GM21723 (cell line): ENCODE data around the gene TAB2.
A peak's percentile ranks its signal among the peaks of the same experiment; 100 is the strongest.
"Not testable (repeated sequence)": the region's sequence is repeated elsewhere in the genome, so short reads cannot be mapped to it uniquely, and the experiment has no call there.

Experiments
- ATAC-seq: cut with Tn5 transposase; IDR thresholded peaks from one replicate; pipeline ENCODE4 v1.9.1; 2021; ENCODE audit warnings: mild to moderate bottlenecking, moderate library complexity; ENCODE audit not compliant: unreplicated experiment

The TAB2 gene

DNA sequence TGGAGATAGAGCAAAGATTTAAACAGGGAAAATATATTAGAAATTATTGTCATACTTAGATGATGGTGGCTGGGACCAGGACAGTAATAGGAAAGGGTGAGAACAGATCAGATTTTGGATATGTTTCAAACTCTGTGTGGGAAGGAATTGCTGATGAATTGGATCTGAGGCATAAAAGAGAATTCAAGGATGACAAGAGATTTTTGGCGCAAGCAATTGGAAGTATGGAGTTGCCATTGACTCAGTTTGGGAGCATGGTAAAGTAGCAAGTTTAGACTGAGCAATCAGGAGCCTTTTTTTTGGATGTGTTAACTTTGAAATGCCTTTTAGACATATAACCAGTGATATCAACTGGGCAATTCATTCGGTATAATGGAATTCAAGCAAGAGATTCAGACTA lies 14.4 kb downstream of the TAB2 start:
- no peak for ATAC-seq

DNA sequence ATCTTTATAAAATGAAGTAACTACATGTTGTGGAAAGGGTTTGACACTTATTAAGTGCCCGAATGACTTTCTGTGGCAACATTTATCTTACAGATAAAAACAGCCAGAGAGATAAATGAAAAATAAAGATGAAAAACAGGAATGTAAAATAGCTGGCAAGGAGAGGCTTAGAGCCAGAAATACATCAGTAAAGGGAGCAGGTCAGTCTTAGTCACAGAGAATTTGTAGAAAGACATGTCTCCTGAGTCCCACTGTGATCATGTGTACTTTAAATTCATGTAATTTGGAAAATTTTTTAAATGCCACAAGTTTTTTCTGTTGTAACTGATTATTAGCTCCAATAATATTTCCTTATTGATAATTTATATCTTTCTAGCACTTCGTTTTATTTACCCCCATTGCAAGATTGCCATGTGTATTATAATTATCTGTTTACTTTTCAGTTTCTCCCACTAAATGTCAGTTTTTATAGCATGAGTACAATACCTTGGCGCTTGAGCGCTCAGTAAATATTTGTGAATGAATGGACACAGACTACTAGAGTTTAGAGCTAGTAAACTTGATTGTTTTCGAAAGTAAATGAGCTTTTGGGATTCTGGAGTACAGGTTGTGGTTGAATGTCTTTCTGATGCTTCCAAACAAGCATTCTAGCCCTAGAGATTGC lies 15.2 kb downstream of the TAB2 start:
- ATAC-seq: no peak

DNA sequence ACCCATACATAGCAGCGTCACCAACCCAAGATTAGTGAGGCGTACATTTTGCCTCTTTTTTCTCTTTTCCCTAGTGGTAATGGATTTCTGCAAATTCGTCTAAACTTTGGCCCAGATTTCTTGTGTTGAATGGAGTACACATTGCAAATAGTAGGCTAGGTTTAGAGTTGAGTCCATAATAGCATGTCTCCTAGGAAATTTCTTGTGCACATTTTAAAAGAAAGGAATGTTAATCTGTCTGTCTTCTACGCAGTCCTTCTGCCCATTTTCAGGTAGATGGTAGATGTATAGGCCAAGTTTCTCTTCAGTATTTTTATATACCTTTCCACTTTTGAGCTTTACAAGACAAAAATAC lies 15.7 kb downstream of the TAB2 start:
- ATAC-seq: no peak

DNA sequence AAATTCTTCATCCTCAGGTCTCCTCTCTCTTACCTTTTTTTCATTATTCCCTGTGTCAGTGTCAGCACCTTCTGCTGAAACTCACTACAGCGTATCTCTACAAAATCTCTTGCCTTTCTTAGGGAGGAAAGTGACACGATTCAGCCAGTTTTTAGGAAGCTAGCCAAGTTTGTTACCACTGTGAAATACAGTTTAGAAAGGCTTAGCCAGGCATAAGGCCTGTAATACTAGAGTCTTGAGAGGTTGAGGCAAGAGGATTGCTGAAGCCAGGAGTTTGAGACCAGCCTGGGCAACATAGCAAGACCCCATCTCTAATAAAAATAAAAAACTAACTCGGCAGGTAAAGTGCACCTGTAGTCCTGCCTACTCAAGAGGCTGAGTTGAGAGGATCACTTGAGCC lies 16.7 kb downstream of the TAB2 start:
- no peak for ATAC-seq

DNA sequence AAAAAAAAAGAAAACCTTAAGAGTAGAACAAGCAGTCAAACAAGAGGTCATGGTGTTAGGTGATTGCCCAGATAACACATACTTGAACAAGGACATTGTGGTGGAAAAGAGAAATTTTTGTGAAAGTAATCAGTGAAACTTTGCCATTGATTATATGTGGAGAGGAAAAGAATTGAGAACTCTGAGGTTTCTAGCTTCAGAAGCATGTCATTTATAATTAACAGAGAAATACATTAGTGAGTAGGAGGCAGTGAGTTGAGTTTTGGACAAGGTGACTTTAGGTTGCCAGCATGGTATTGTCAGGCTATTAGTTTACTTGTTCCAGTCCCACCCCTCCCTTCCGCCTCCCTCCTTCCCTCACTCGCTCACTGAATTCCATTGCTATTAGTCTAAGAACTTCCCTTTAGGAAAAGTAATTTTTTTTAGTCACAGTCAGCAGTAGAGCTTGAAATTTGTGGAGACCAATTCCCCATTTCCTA lies 17.2 kb downstream of the TAB2 start:
- no peak for ATAC-seq

DNA sequence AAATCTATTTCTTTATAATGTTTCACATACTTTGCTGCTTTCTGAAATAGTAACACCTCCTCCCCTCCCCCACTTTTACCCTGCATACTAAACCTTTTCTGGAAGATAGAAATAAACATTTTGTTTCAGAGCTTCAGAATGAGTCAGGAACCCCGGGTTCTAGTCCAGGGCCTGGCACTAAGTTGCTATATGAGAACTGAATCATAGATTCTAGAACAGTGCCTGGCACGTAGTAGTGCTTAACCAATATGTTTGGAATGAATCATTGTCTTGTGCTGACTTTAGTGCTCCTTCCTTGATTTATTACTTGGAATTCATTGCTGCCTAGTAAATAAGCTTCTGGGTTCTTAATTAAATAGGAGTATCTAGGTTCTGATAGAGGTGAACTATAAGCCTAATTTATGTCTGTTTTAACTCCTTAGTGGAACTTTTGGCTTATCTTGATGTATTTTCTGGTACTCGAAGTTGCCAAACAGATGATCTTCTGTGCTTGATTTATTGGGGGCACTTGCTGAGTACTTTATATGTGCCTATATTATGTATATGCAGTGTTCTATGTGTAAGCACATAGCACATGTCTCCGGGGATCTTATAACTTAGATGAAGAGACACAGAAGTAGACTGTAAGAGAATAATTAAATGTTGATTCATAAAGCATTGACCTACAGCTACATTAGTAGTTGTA lies 18.6 kb downstream of the TAB2 start:
- peak; percentile 43 for ATAC-seq

DNA sequence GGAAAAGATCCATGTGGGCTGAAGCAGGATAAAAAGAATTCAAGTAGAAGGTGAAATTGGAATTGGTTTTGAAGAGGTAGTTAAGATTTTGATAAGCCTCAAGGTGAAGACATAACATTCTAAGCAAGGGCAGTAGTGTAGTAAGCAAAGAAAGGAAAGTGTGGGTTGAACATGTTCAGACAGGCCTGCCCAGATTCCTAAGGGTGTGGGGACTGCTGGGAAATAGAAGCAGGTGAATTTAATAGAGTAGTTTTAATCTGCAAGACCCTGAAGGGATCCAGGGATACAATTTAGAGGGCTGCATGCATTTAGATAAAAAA lies 19.1 kb downstream of the TAB2 start:
- ATAC-seq: no peak

DNA sequence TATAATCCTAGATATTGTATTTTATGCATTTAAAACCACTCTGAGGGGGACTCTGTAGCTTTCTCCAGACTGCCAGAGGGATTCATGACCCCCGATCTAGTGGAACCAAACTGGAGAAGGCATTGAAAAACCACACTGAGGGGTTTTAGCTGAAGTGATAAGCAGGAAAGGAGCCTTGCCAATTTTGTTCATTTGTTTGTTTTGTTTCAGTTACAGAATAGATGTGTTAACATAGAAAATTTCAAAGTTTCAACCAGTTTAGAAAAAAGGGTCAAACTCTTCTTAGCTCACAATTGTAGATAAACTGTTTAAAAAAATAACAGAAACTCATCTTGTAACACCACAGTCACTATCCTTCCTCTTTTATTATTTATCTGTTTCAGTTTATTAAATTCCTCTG lies 19.8 kb downstream of the TAB2 start:
- no peak for ATAC-seq

DNA sequence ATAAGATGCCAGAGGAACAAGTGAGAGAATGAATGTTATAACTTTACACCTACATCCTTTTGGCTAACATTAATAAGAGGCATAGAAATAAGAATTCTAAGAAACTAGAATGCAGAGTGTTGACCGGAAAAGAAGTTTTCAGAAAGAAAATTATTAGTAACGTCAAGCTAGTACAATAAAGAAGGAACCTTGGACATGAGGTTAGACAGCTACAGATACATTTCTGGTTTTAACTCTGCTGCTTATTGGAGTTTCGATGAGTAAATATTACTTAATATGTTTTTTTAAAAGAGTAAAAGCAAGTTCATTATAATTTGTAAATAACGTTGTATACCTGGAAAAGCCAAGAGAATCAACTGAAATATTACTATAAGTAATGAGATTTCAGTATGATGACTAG lies 22.7 kb downstream of the TAB2 start:
- ATAC-seq: no peak

DNA sequence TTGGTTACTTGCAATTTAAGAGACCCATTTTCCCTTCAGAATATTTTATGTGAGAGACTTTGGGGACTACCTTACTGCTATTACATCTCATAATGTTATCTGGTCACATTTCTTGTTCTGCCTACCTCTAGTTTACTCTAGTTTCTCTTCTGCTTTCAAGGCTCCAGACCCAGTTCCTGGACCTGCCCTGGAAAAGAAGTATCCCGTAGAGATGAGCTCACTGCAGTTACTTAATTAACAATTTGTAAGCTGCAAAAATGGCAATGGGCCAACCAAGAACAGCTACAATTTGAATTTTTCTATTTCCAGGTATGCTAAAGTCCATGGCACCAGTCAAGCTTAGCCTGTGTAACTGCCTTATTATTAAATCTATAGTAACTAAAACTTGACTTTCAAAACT lies 25.0 kb downstream of the TAB2 start:
- ATAC-seq: peak; percentile 82

DNA sequence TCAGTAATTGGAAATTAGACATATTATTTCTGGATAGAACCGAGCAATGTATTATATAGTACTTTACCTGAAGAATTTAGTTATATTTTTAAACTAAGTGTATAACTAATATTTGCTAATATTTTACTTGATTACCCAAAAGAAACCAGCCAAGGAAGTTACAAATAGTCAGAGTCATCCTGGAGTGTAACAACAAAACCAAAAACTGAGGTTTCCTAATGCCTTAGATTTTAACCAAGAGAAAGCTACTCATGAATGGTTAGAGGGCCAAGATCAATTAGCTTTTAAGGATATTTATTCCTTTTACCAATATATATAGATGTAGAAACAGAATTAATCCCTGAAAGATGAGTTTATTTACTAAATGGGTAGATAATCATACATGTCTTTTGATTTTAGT lies 26.0 kb downstream of the TAB2 start:
- no peak for ATAC-seq

DNA sequence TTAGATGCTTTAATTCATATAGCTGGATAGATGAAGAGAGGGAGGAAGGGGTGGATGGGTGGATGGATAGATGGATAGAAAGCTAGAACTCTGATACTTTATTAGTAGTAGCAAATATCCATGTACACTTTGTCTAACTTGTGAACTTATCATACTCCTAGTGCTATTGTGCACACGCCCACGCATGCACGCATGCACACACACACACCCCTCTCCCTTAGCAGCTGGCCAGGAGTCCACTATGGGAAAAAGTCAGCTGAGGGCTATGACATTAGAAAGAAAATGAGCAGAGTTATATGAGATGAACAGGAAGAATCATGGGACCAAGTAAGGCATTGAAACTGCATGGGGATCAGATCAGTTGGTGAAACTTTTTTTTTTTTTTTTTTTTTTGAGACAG lies 28.6 kb downstream of the TAB2 start:
- ATAC-seq: no peak

DNA sequence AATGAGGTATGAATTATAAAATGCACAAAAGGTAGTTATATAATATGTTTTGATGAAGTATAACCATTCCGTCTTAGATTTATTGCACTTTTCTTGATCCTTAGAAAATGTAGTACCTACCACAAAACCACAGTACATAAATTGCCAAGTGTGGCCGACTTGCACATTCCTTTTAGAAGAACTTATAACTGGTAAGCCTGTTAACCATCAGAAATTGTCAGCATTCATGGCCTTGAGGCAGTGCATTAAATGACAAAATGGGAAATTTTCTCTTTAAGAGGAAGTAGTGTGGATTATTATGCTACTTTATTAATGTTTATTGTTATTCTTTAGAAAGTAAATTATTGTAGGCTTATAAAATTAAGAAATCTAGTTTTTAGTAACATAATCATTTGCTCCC lies 29.6 kb downstream of the TAB2 start:
- ATAC-seq: no peak

DNA sequence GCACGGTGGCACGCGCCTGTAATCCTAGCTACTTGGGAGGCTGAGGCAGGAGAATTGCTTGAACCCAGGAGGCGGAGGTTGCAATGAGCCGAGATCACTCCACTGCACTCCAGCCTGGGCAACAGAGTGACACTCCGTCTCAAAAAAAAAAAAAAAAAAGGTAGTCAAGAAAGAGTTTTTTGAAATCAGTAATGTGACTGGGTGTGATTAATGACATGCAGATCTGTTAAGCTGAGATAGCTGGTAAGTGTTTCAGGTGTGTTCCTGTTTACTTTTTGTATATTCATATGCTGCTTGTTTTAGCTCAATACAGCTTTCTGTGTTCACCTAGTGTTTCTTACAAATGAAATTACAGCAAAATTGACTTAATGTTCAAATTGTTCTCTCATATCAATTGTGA lies 31.8 kb downstream of the TAB2 start:
- not testable (repeated sequence) for ATAC-seq

DNA sequence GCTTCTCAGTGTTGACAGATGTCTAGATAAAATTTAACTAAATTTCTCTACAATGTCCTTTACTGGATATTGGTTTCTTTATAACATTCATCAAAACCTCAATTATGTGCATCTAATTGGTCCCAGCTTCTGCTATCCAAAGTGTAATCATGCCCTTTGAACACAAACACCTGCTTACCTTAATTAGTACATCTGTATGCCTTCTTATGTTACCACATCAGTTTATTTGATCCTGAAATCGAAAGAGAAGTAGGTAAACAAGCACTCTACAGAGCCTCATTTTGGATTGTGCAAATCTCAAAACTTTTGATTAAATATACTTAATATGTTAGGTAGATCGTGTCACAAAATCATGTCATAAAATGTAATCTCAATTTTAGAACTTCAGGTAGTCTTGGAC lies 36.5 kb downstream of the TAB2 start:
- ATAC-seq: no peak

DNA sequence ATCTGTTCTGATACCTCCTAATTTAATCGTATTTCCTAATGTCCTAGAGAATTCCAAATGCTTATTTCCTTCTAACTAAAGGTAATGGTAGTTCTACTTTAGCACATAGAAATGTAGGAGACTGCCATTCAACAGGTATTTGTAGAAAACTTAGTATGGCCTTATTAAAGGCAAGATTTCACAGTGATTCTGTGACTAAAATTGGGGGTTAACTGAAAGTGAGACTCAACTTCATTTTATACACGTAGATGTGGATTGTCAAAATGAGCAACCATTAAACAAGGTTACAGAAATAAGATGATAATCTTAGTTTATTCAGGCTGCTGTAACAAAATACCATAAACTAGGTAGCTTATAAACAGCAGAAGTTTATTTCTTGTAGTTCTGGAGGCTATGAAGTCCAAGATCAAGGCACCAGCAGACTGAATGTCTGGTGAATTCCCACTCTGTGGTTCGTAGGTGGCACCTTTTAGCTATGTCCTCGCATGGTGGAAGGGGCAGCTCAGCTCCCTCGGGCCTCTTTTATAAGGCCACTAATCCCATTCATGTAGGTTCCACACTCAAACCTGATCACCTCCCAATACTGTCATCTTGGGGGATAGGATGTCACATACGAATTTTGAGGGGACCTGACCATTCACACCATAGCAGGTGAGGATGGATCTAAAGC lies 38.7 kb downstream of the TAB2 start:
- no peak for ATAC-seq

DNA sequence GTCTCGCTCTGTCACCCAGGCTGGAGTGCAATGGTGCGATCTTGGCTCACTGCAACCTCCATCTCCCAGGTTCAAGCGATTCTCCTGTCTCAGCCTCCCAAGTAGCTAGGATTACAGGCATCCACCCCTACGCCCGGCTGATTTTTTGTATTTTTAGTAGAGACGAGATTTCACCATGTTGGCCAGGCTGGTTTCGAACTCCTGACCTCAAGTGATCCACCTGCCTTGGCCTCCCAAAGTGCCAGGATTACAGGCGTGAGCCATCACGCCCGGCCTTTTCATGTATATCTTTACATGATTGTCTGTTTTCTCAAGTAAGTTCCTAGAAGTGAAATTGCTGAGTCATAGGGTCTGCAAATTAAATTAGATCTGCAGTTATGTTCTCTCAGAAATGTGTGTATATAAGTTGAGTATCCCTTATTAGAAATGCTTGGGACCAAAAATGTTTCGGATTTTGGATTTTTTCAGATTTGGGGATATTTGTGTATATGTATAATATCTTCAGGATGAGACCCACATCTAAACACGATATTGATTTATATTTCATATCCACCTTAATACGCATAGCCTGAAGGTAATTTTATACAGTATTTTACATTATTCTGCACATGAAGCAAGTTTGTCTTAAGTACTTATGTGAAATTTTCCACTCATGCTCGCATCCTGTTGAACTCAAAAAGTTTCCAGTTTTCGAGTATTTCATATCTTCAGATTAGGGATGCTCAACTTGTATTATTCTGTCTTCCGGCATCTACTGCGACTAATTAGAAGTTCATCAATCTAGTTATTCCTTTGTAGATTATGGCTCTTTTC lies 40.4 kb downstream of the TAB2 start:
- ATAC-seq: no peak

DNA sequence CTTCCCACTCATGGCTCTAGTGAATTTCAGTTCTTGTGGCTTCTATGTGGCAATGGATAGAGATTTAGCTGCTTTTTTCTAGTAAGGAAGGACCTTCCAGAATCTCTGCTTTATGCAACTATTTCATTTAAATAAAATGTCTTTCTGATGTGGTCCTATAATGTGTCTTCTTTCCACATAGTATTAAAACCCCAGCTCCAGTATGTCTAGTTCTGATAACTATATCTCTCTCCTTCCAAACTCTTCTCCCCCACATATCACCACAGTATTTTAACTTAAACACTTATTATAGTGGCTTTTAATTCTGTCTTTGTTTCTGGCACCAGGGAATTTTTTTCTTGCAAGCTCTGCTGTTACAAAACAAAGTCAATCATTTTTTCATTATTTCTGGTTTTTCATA lies 41.9 kb downstream of the TAB2 start:
- no peak for ATAC-seq

DNA sequence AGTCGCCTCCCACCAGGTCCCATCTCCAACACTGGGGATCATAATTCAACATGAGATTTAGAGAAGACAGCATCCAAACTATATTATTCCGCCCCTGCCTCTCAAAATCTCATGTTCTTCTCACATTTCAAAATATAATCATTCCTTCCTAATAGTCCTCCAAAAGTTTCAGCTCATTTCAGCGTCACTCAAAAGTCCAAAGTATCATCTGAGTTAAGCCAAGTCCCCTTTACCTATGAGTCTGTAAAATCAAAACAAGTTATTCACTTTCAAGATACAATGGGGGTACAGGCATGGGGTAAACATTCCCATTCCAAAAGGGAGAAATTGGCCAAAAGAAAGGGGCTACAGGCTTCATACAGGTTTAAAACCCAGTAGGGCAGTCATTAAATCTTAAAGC lies 43.0 kb downstream of the TAB2 start:
- no peak for ATAC-seq

DNA sequence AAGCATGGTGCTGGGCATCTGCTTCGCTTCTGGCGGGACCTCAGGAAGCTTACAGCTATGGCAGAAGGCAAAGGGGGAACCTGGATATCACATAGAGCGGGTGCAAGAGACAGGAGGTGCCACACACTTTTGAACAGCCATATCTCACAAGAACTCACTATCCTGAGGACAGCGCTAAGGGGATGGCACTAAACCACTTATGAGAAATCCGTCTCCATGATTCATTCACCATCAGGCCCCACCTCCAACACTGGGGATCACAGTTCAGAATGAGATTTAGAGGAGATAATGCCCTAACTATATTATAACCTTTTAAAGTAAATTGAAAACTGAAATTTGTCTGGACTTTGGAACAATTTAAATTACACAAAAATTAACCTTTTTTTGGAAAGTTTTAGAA lies 44.8 kb downstream of the TAB2 start:
- ATAC-seq: no peak

DNA sequence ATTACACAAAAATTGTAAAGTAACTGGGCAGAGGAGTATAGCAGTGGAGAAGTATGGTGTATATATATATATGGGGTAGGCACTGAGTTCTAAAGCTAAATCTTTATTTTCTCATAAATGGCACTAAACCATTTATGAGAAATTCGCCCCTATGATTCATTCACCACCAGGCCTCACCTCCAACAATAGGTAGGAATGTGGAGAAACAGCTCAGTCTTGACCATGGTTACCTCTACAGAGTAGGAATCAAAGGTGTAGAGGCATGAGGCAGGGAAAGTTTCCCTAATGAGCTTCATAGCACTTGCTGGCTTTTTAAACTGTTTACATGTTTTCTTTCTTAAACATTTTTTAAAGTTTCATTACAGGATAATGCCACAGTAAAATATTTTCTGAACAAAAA lies 45.6 kb downstream of the TAB2 start:
- ATAC-seq: no peak

DNA sequence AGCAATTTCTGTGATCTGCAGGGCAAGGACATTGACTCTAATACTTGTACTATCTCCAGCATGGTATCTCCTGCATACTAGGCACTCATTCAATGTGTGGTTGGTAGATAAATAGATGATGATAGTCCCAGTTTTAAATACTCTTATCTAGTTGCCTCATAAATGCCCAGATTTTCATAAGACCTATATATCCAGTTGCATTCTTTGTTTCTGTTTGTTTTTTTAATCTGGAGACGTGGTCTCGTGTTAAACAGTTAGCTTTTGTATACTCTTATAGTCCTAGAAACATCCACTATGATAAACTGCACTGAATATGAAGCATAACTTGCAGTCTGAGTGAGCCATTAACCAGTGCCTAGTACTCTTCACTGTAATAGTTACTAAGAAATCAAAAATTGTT lies 47.0 kb downstream of the TAB2 start:
- no peak for ATAC-seq
